Measurements from ENCODE around the gene PPP2R2C. TPM values are rescaled to one million over a fixed set of nuclear protein-coding genes. Genes with fewer than 3 reads are reported as not detected.

PPP2R2C gene
- total and polyA plus RNA-seq, 2 of the 4 experiments (the other 2 are of a cell fraction): 0.03 TPM; not detected in 1

DNA sequence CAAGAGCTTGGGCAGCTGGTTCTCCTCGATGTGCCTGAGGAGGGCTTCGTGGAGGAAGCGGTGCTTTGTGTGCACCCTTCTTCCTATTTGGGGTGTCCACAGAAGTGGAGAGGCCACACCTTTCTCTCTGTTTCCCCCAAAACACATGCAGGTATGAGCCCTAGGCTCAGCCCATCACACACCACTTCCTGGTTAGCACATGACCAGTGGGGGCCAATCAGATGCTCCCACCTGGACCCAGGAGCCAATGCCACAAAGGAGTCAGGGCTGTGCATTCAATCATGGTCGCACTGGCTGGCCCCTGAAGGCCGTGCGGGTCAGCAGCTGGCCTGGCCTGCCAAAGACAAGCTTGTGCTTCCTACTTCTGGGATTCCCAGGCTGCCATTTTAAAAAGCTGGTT is 51.4 kb downstream of the PPP2R2C start:
- H4K91ac ChIP-seq (ENCODE audit: insufficient read depth, low read depth, low read length): no peak overlapping the region
- no peak overlapping the region for H4K8ac ChIP-seq (ENCODE audit: low read depth in 2 of 2, low read length in 2 of 2)
- DNase-seq (no peak), ATAC-seq (ENCODE audit: low read depth) (no peak)
- no peak overlapping the region for H2BK120ac ChIP-seq (ENCODE audit: low read depth, low read length)
- no peaks in the 10 kb centered on the region for H3K4me1 ChIP-seq (ENCODE audit: control insufficient read depth, insufficient read depth, low read length)
- peaks cover 3% of the 10 kb centered on the region for H3K27me3 ChIP-seq (ENCODE audit: control insufficient read depth, insufficient read depth, low read length)
- no peak overlapping the region for H3K56ac ChIP-seq (ENCODE audit: extremely low read depth, insufficient read depth, low read length)
- H2BK20ac ChIP-seq (ENCODE audit: low read depth, low read length): no peak overlapping the region
- H3K18ac ChIP-seq (ENCODE audit: low read depth, low read length): no peak overlapping the region
- H3K79me1 ChIP-seq (ENCODE audit: low read depth in 1 of 2, low read length in 2 of 2): no peaks in the 10 kb centered on the region
- H3K36me3 ChIP-seq (ENCODE audit: control insufficient read depth, insufficient read depth, low read length): no peaks in the 10 kb centered on the region
- no peaks in the 10 kb centered on the region for H4K20me1 ChIP-seq (ENCODE audit: insufficient read depth, low read length)
- no peaks in the 10 kb centered on the region for H3K9me3 ChIP-seq (ENCODE audit: control insufficient read depth, insufficient read depth, low read length)
- H3K14ac ChIP-seq (replicated peaks; ENCODE audit: low read depth, low read length): no peak overlapping the region
- H3K4me2 ChIP-seq (ENCODE audit: low read depth, low read length): no peak overlapping the region
- no peak overlapping the region for H3K27ac ChIP-seq (ENCODE audit: insufficient read depth, low read length)
- H3K4ac ChIP-seq (ENCODE audit: low read depth, low read length): no peak overlapping the region
- H2BK5ac ChIP-seq (ENCODE audit: low read depth, low read length, poor library complexity, severe bottlenecking): no peak overlapping the region
- H3K4me3 ChIP-seq (ENCODE audit: insufficient read depth, low read depth, low read length): no peak overlapping the region
- POLR2A ChIA-PET (ENCODE audit: unreplicated experiment): no interaction called here
- intact Hi-C loops (cut with micrococcal nuclease) (no loop called here), dilution Hi-C loops (cut with HindIII; ENCODE audit: low sequenced_read_pairs, unreplicated experiment) (no loop called here), in situ Hi-C loops (cut with MboI; ENCODE audit: low sequenced_read_pairs) (no loop called here)
- H2AK5ac ChIP-seq (ENCODE audit: low read depth, low read length): no peak overlapping the region
- BruUV-seq (replicated peaks): no TSS peak
- no peaks in the 10 kb centered on the region for H3K9me1 ChIP-seq (ENCODE audit: insufficient read depth, low read length)
- TF ChIP-seq ELK1 (IDR thresholded peaks at IDR 0.05; ENCODE audit: borderline replicate concordance, low read depth, low read length): no peak
- no peak for TF ChIP-seq USF2 (IDR thresholded peaks at IDR 0.05; ENCODE audit: low read depth, low read length)
- TF ChIP-seq SMC3 (IDR thresholded peaks at IDR 0.05; ENCODE audit: low read depth, low read length): no peak
- TF ChIP-seq BHLHE40 (IDR thresholded peaks at IDR 0.05; ENCODE audit: low read depth, low read length): no peak
- no peak for TF ChIP-seq MAZ (IDR thresholded peaks at IDR 0.05; ENCODE audit: borderline replicate concordance, low read depth, low read length)
- no peak for TF ChIP-seq RCOR1 (IDR thresholded peaks at IDR 0.05; ENCODE audit: insufficient replicate concordance, low read length)
- TF ChIP-seq RFX5 (IDR thresholded peaks at IDR 0.05; ENCODE audit: low read depth, low read length): no peak
- TF ChIP-seq NFE2L2 (IDR thresholded peaks at IDR 0.05; ENCODE audit: low read depth, low read length): no peak
- TF ChIP-seq CHD1 (IDR thresholded peaks at IDR 0.05; ENCODE audit: low read depth, low read length): no peak
- H2AK9ac ChIP-seq (replicated peaks; ENCODE audit: low read depth, low read length, poor library complexity): no peak overlapping the region
- no peak overlapping the region for H3K9ac ChIP-seq (ENCODE audit: low read depth, low read length)
- no peak overlapping the region for H3K23ac ChIP-seq (ENCODE audit: low read depth, low read length)
- no CpG with 5 or more reads among the region's 6 CpGs for WGBS, 2 experiments (ENCODE audit: extremely low coverage in 2 of 2, insufficient read length in 1 of 2)
- peak overlapping the region; percentile 21 for H2AFZ ChIP-seq (replicated peaks; ENCODE audit: low read length, poor library complexity)
- no peak overlapping the region for H2BK15ac ChIP-seq (ENCODE audit: low read depth, low read length)
- no peak overlapping the region for H4K5ac ChIP-seq (ENCODE audit: low read depth, low read length)
- CTCF ChIA-PET: no interaction called here

Data from IMR-90 (cell line).